ENCODE data around the gene STAB2. TPM values are rescaled to one million over a fixed set of nuclear protein-coding genes. Genes with fewer than 3 reads are reported as not detected.
A peak's percentile ranks its signal among the peaks of the same experiment; 100 is the strongest.

Gene STAB2
- total RNA-seq, 1 donor from 2014 or later: 0.03 TPM

GRCh38 chr12:103677341-103677740 is 90.3 kb downstream of the STAB2 start:
- Histone ChIP-seq H3K9me3 (replicated peaks) (no peaks in the 10 kb centered on the region), H3K27ac (replicated peaks) (no peak overlapping the region), H3K36me3 (no peaks in the 10 kb centered on the region), H3K27me3 (ENCODE audit: low read depth) (peaks cover 35% of the 10 kb centered on the region), H3K4me3 (no peak overlapping the region), H3K4me1 (peaks cover 22% of the 10 kb centered on the region)
- TF ChIP-seq CTCF (IDR thresholded peaks at IDR 0.05; ENCODE audit: borderline replicate concordance): no peak
- DNase-seq: no peak
- intact Hi-C loops (cut with micrococcal nuclease): no loop called here

GRCh38 chr12:103677905-103678304 is 90.8 kb downstream of the STAB2 start:
- intact Hi-C loops (cut with micrococcal nuclease): no loop called here
- Histone ChIP-seq H3K36me3 (no peaks in the 10 kb centered on the region), H3K9me3 (replicated peaks) (no peaks in the 10 kb centered on the region), H3K4me3 (no peak overlapping the region), H3K27me3 (ENCODE audit: low read depth) (peaks cover 35% of the 10 kb centered on the region), H3K27ac (replicated peaks) (no peak overlapping the region), H3K4me1 (peaks cover 22% of the 10 kb centered on the region)
- DNase-seq: no peak
- TF ChIP-seq CTCF (IDR thresholded peaks at IDR 0.05; ENCODE audit: borderline replicate concordance): no peak

- DNase-seq: no peak
- H3K36me3 ChIP-seq: no peaks in the 10 kb centered on the region
- H3K4me1 ChIP-seq: peaks cover 22% of the 10 kb centered on the region
- no peaks in the 10 kb centered on the region for H3K9me3 ChIP-seq (replicated peaks)
- intact Hi-C loops (cut with micrococcal nuclease): no loop called here
- no peak overlapping the region for H3K4me3 ChIP-seq
- peak overlapping the region; percentile 65 for H3K27ac ChIP-seq (replicated peaks)
- TF ChIP-seq CTCF (IDR thresholded peaks at IDR 0.05; ENCODE audit: borderline replicate concordance): no peak
- peaks cover 34% of the 10 kb centered on the region for H3K27me3 ChIP-seq (ENCODE audit: low read depth)
These were observed 92.5 kb downstream of the STAB2 start for GRCh38 chr12:103679421-103680170.

- Histone ChIP-seq H3K9me3 (replicated peaks) (no peaks in the 10 kb centered on the region), H3K4me3 (no peak overlapping the region), H3K27ac (replicated peaks) (peak overlapping the region; percentile 65), H3K4me1 (peaks cover 22% of the 10 kb centered on the region), H3K36me3 (no peaks in the 10 kb centered on the region), H3K27me3 (ENCODE audit: low read depth) (peaks cover 23% of the 10 kb centered on the region)
- peak; percentile 72 for DNase-seq
- no peak for TF ChIP-seq CTCF (IDR thresholded peaks at IDR 0.05; ENCODE audit: borderline replicate concordance)
- intact Hi-C loops (cut with micrococcal nuclease): no loop called here
These were observed 93.6 kb downstream of the STAB2 start for GRCh38 chr12:103680591-103681141.

GRCh38 chr12:103686026-103686425 is 99.0 kb downstream of the STAB2 start:
- Histone ChIP-seq H3K9me3 (replicated peaks) (no peaks in the 10 kb centered on the region), H3K4me1 (peaks cover 4% of the 10 kb centered on the region), H3K4me3 (no peak overlapping the region), H3K36me3 (no peaks in the 10 kb centered on the region), H3K27me3 (ENCODE audit: low read depth) (peaks cover 33% of the 10 kb centered on the region), H3K27ac (replicated peaks) (no peak overlapping the region)
- DNase-seq: no peak
- no peak for TF ChIP-seq CTCF (IDR thresholded peaks at IDR 0.05; ENCODE audit: borderline replicate concordance)
- intact Hi-C loops (cut with micrococcal nuclease): no loop called here
